ENCODE measurements around the gene SURF1.

DNA sequence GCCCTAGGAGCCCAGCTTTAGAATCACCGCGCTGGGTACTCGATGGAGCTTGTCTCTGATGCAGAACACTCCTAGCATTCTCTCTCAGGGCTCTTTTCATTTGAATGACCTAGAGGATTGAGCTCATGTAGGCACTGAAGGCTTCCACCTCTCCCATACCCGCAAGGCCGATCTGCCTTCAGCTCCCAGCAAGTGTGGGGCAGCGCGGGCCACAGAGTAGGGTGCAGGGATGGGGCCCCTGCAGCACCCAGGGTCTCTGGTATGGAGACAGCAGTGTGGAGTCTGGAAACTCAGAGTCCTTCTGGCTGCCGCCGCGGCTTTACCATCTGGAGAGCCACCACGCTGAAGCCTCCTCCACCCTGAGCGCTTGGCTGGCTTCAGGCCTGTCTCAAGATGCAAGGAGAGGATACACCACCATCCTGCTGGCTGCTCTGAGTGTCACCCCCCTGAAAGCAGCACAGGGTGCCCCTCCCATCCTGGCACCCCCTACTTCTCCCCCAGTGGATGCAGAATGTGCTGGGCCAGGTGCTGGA lies 32.8 kb upstream of the SURF1 start:
- TF ChIP-seq, protein P1, sequence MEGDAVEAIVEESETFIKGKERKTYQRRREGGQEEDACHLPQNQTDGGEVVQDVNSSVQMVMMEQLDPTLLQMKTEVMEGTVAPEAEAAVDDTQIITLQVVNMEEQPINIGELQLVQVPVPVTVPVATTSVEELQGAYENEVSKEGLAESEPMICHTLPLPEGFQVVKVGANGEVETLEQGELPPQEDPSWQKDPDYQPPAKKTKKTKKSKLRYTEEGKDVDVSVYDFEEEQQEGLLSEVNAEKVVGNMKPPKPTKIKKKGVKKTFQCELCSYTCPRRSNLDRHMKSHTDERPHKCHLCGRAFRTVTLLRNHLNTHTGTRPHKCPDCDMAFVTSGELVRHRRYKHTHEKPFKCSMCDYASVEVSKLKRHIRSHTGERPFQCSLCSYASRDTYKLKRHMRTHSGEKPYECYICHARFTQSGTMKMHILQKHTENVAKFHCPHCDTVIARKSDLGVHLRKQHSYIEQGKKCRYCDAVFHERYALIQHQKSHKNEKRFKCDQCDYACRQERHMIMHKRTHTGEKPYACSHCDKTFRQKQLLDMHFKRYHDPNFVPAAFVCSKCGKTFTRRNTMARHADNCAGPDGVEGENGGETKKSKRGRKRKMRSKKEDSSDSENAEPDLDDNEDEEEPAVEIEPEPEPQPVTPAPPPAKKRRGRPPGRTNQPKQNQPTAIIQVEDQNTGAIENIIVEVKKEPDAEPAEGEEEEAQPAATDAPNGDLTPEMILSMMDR (IDR thresholded peaks at IDR 0.05; ENCODE audit: low read depth, low read length), result no peak
- TF ChIP-seq POLR2A (IDR thresholded peaks at IDR 0.05; ENCODE audit: extremely low read depth, insufficient read length), result no peak

All from NB4 (cell line).